HepG2 (cell line): ENCODE measurements around the gene RCC1. TPM values are rescaled to one million over a fixed set of nuclear protein-coding genes. Genes with fewer than 3 reads are reported as not detected.

Source experiments
- CENPX ChIP-seq: sonication (generic); formaldehyde crosslinking; IDR thresholded peaks from 2 replicates; pipeline ENCODE4 v1.9.0; 2021; ENCODE audit warnings: mild to moderate bottlenecking, missing genetic modification reagents, moderate library complexity
- ISL2 ChIP-seq: sonication (generic); formaldehyde crosslinking; IDR thresholded peaks from 2 replicates; pipeline ENCODE4 v1.5.0; 2020; ENCODE audit warnings: missing genetic modification reagents
- KLF6 ChIP-seq: IDR thresholded peaks from 2 replicates; pipeline ENCODE4 v1.8.0; 2016; ENCODE audit warnings: missing biosample characterization, missing genetic modification reagents
- NFRKB ChIP-seq: fragments of 450-650 bp; IDR thresholded peaks from 2 replicates; pipeline ENCODE4 v1.6.1; 2017
- PHF20 ChIP-seq: sonication (generic); formaldehyde crosslinking; IDR thresholded peaks from 2 replicates; pipeline ENCODE4 v1.5.0; 2020; ENCODE audit warnings: mild to moderate bottlenecking, missing genetic modification reagents
- PLRG1 ChIP-seq: fragments of 450-650 bp; conservative IDR thresholded peaks from 2 replicates; pipeline ENCODE4 v1.6.1; 2016
- POLR2A ChIP-seq, 2 experiments: IDR thresholded peaks; 2 replicates each; pipeline ENCODE4 v1.6.1; 2011; ENCODE audit warnings: low read depth in 2 of 2, low read length in 2 of 2, mild to moderate bottlenecking in 1 of 2, moderate library complexity in 1 of 2; ENCODE audit not compliant: insufficient read depth in 1 of 2
- RFXANK ChIP-seq: IDR thresholded peaks from 2 replicates; pipeline ENCODE4 v1.6.1; 2016
- RXRA ChIP-seq: sonication (generic); formaldehyde crosslinking; IDR thresholded peaks from 2 replicates; pipeline ENCODE4 v1.5.1; 2020; ENCODE audit warnings: missing genetic modification reagents
- SMYD3 ChIP-seq: sonication (generic); formaldehyde crosslinking; IDR thresholded peaks from 2 replicates; pipeline ENCODE4 v1.8.1; 2023; ENCODE audit warnings: mild to moderate bottlenecking, missing genetic modification reagents
- SNRNP70 ChIP-seq: fragments of 200-400 bp; formaldehyde crosslinking; IDR thresholded peaks from 2 replicates; pipeline ENCODE4 v1.6.1; 2017; ENCODE audit warnings: mild to moderate bottlenecking, low read depth, low read length, moderate library complexity
- SOX5 ChIP-seq: IDR thresholded peaks from 2 replicates; pipeline ENCODE4 v1.6.1; 2016; ENCODE audit warnings: borderline replicate concordance
- TCF7 ChIP-seq: sonication (generic); IDR thresholded peaks from 2 replicates; pipeline ENCODE4 v1.6.1; 2016; ENCODE audit warnings: antibody characterized with exemption, low read depth
- XRCC5 ChIP-seq: fragments of 200-400 bp; formaldehyde crosslinking; optimal IDR thresholded peaks from 2 replicates; pipeline ENCODE3; 2017; ENCODE audit warnings: mild to moderate bottlenecking, low read length
- ZBTB39 ChIP-seq: sonication (generic); formaldehyde crosslinking; IDR thresholded peaks from 2 replicates; pipeline ENCODE4 v1.5.0; 2020; ENCODE audit warnings: missing genetic modification reagents
- ZFP36L1 ChIP-seq: sonication (generic); formaldehyde crosslinking; IDR thresholded peaks from 2 replicates; pipeline ENCODE4 v1.8.0; 2022; ENCODE audit warnings: mild to moderate bottlenecking, missing genetic modification reagents, moderate library complexity
- ZNF160 ChIP-seq: sonication (generic); formaldehyde crosslinking; IDR thresholded peaks from 2 replicates; pipeline ENCODE4 v1.8.0; 2022; ENCODE audit warnings: mild to moderate bottlenecking, inconsistent platforms, missing genetic modification reagents
- ZNF547 ChIP-seq: sonication (generic); formaldehyde crosslinking; IDR thresholded peaks from 2 replicates; pipeline ENCODE4 v1.5.1; 2020; ENCODE audit warnings: mild to moderate bottlenecking, missing genetic modification reagents
- ZNF550 ChIP-seq: sonication (generic); formaldehyde crosslinking; IDR thresholded peaks from 2 replicates; pipeline ENCODE4 v1.4.0; 2020; ENCODE audit warnings: mild to moderate bottlenecking, missing genetic modification reagents, borderline replicate concordance
- ZNF557 ChIP-seq: sonication (generic); formaldehyde crosslinking; IDR thresholded peaks from 2 replicates; pipeline ENCODE4 v1.4.0; 2020; ENCODE audit warnings: missing genetic modification reagents
- ZNF614 ChIP-seq: IDR thresholded peaks from 2 replicates; pipeline ENCODE4 v1.6.1; 2018; ENCODE audit warnings: missing biosample characterization, missing genetic modification reagents, inconsistent platforms, borderline replicate concordance
- ZNF720 ChIP-seq: sonication (generic); formaldehyde crosslinking; IDR thresholded peaks from 2 replicates; pipeline ENCODE4 v1.4.0; 2020; ENCODE audit warnings: missing genetic modification reagents
- ZNF841 ChIP-seq: sonication (generic); formaldehyde crosslinking; IDR thresholded peaks from 2 replicates; pipeline ENCODE4 v1.8.1; 2023; ENCODE audit warnings: missing genetic modification reagents, borderline replicate concordance
- ZSCAN20 ChIP-seq: sonication (generic); formaldehyde crosslinking; IDR thresholded peaks from 2 replicates; pipeline ENCODE4 v1.4.0; 2020; ENCODE audit warnings: missing genetic modification reagents, mild to moderate bottlenecking, borderline replicate concordance
- polyA plus RNA-seq, 8 experiments: library from polyadenylated mRNA; depleted of rRNA in 3 of 8; stranded (reverse) in 7 of 8; unstranded in 1 of 8; fragments of >200 nt; fragmentation: Illumina TruSeq in 4 of 8; extraction: Trizol in 4 of 8; gene quantifications; 2 replicates each; pipeline versions ENCODE4 v1.2.1 to v1.2.3, GENCODE V29; 2011 to 2016; ENCODE audit warnings: low read depth in 4 of 8, missing spikeins in 1 of 8, mixed read lengths in 1 of 8; ENCODE audit not compliant: insufficient read depth in 1 of 8
- total RNA-seq, 5 experiments: library from RNA; depleted of rRNA; stranded (reverse); fragments of >200 nt; fragmentation: Illumina TruSeq; extraction: Trizol; gene quantifications; 2 replicates each; pipeline ENCODE4 v1.2.3, GENCODE V29; 2016; ENCODE audit warnings: low read depth in 1 of 5
- TF ChIP-seq, protein P1 (sequence below): sonication (generic); formaldehyde crosslinking; IDR thresholded peaks from 2 replicates; pipeline ENCODE4 v1.4.0; 2020; ENCODE audit warnings: missing genetic modification reagents
- TF ChIP-seq, protein P2 (sequence below): sonication (generic); formaldehyde crosslinking; IDR thresholded peaks from 2 replicates; pipeline ENCODE4 v1.4.0; 2020; ENCODE audit warnings: missing genetic modification reagents, borderline replicate concordance

Gene RCC1
- total and polyA plus RNA-seq, 2 of the 13 experiments (the other 11 are each of a cell fraction or from before 2014, with no cell fraction given) = 47.2 to 80.8 TPM

DNA sequence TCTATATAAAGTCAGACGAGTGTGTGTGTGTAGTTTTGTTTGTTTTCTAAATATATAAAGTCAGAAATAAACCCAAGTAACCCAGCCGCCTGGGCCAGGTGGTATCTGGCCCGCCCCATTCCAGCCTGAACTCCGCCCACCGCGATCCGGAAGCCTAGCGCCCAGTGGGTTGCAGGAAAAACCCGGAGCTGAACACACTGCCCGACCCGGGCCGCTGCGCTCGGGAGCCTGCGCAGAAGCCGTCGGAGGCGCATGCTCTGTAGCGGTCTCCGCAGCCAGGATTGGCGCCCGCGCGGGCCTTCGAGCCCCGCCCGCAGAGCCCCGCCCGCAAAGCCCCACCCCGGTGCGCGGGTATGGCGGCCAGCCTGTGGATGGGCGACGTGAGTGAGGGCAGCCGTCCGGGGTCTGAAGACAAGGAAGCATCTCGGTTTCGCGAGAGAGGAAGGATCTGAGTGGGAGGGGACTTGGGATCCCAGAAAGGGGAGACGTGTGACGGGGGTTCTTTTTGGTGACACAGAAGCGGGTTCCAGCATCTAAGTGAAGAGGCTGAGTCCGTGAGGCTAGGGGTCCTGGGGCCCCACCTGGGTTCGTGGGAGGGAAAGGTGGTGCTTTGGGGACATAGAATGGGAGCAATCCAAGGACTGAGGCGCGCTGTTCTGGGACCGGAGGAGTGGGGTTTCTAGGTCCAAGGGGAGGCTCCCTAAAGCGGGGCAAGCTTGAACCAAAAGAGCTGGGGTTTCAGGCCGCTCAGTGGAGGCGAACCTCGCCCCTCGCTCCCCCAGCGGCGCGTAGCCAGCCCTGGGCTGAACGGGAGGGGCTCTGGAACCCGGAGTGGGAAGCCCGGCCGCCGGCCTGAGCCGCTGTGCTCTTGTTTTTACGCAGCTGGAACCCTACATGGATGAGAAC, 47.2 kb downstream of the RCC1 start, which contains the start of gene TRNAU1AP (continued):
- TF ChIP-seq ZNF160 = peak; percentile 70; the same call in 1 of the 2 replicates
- TF ChIP-seq KLF6 (CRISPR knock-in tag) = peak; percentile 62; the same call in 1 of the 2 replicates
- TF ChIP-seq ZBTB39 (CRISPR knock-in tag) = no peak
- peak; percentile 52; the same call in 1 of the 2 replicates for TF ChIP-seq ZNF614 (CRISPR knock-in tag)
- no peak for TF ChIP-seq PLRG1
- TF ChIP-seq RFXANK = peak; percentile 56; the same call in 1 of the 2 replicates
- TF ChIP-seq SNRNP70 = no peak
- peak; percentile 53 for TF ChIP-seq ISL2 (CRISPR knock-in tag)
- TF ChIP-seq NFRKB = no peak
- no peak for TF ChIP-seq ZNF720
- peak; percentile 56; the same call in 1 of the 2 replicates for TF ChIP-seq SMYD3
- TF ChIP-seq SOX5 = peak; percentile 54; the same call in 1 of the 2 replicates
- peak; percentile 48 to 81 for TF ChIP-seq POLR2A (IDR thresholded peaks at IDR 0.05; ENCODE audit: insufficient read depth in 1 of 2, low read depth in 2 of 2, low read length in 2 of 2)
- no peak for TF ChIP-seq ZNF550 (CRISPR knock-in tag)
- TF ChIP-seq ZNF547 = no peak; the same call in 1 of the 2 replicates
- no peak for TF ChIP-seq ZNF557 (CRISPR knock-in tag)
- no peak for TF ChIP-seq TCF7
- no peak for TF ChIP-seq ZNF841
- TF ChIP-seq PHF20 (CRISPR knock-in tag) = peak; percentile 80
- no peak; the same call in 1 of the 2 replicates for TF ChIP-seq ZSCAN20
- TF ChIP-seq CENPX (CRISPR knock-in tag) = no peak
- TF ChIP-seq, protein P1, sequence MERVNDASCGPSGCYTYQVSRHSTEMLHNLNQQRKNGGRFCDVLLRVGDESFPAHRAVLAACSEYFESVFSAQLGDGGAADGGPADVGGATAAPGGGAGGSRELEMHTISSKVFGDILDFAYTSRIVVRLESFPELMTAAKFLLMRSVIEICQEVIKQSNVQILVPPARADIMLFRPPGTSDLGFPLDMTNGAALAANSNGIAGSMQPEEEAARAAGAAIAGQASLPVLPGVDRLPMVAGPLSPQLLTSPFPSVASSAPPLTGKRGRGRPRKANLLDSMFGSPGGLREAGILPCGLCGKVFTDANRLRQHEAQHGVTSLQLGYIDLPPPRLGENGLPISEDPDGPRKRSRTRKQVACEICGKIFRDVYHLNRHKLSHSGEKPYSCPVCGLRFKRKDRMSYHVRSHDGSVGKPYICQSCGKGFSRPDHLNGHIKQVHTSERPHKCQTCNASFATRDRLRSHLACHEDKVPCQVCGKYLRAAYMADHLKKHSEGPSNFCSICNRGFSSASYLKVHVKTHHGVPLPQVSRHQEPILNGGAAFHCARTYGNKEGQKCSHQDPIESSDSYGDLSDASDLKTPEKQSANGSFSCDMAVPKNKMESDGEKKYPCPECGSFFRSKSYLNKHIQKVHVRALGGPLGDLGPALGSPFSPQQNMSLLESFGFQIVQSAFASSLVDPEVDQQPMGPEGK = peak; percentile 99
- TF ChIP-seq, protein P2, sequence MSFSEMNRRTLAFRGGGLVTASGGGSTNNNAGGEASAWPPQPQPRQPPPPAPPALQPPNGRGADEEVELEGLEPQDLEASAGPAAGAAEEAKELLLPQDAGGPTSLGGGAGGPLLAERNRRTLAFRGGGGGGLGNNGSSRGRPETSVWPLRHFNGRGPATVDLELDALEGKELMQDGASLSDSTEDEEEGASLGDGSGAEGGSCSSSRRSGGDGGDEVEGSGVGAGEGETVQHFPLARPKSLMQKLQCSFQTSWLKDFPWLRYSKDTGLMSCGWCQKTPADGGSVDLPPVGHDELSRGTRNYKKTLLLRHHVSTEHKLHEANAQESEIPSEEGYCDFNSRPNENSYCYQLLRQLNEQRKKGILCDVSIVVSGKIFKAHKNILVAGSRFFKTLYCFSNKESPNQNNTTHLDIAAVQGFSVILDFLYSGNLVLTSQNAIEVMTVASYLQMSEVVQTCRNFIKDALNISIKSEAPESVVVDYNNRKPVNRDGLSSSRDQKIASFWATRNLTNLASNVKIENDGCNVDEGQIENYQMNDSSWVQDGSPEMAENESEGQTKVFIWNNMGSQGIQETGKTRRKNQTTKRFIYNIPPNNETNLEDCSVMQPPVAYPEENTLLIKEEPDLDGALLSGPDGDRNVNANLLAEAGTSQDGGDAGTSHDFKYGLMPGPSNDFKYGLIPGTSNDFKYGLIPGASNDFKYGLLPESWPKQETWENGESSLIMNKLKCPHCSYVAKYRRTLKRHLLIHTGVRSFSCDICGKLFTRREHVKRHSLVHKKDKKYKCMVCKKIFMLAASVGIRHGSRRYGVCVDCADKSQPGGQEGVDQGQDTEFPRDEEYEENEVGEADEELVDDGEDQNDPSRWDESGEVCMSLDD (CRISPR knock-in tag) = 0 out of 2 replicates have a peak, but pooled peaks have one; percentile 21
- TF ChIP-seq XRCC5 = peak; percentile 99
- no peak; the same call in 1 of the 2 replicates for TF ChIP-seq ZFP36L1
- peak; percentile 70 for TF ChIP-seq RXRA (CRISPR knock-in tag)
